Activated CD4-positive, alpha-beta memory T cell treated with anti-CD3 and anti-CD28 coated beads for 36 hours (primary cell): Measurements from ENCODE around the gene ARHGAP18. TPM values are rescaled to one million over a fixed set of nuclear protein-coding genes. Genes with fewer than 3 reads are reported as not detected.

Source experiments
- CTCF ChIA-PET: fragments of 350-600 bp; sonication (Branson Sonifier 250); formaldehyde crosslinking; loops from one replicate; lab custom pipeline; 2021; ENCODE audit warnings: antibody characterized with exemption, inconsistent platforms; lab: Charles Lee
- POLR2A ChIA-PET: fragments of 350-600 bp; sonication (Branson Sonifier 250); formaldehyde crosslinking; loops from one replicate; lab custom pipeline; 2021; ENCODE audit warnings: antibody characterized with exemption; lab: Charles Lee
- DNase-seq: peaks from one replicate; pipeline ENCODE4 v3.0.0-alpha.2; 2020
- H3K27ac Mint-ChIP-seq: one replicate; pipeline ENCODE4 v1.8.0; 2021; ENCODE audit warnings: mixed read lengths
- H3K27me3 Mint-ChIP-seq: one replicate; pipeline ENCODE4 v1.8.0; 2021; ENCODE audit warnings: mixed read lengths
- H3K36me3 Mint-ChIP-seq: one replicate; pipeline ENCODE4 v1.8.0; 2021; ENCODE audit warnings: mixed read lengths
- H3K4me1 Mint-ChIP-seq: one replicate; pipeline ENCODE4 v1.8.0; 2021; ENCODE audit warnings: low read depth, mixed read lengths
- H3K4me3 Mint-ChIP-seq: one replicate; pipeline ENCODE4 v1.8.0; 2021; ENCODE audit warnings: mild to moderate bottlenecking, mixed read lengths
- H3K9me3 Mint-ChIP-seq: one replicate; pipeline ENCODE4 v1.8.0; 2021; ENCODE audit warnings: mixed read lengths
- intact Hi-C: fragments of 100-400 bp; cut with micrococcal nuclease; formaldehyde crosslinking; loops from one replicate; pipeline ENCODE4 v1.15.1; 2023
- total RNA-seq, 2 experiments: library from RNA; stranded (reverse); gene quantifications; one replicate each; pipeline ENCODE4 v1.2.3, GENCODE V29; 2021

The ARHGAP18 gene
- total RNA-seq, 2 experiments from 2014 or later: 7.0 to 9.2 TPM

DNA sequence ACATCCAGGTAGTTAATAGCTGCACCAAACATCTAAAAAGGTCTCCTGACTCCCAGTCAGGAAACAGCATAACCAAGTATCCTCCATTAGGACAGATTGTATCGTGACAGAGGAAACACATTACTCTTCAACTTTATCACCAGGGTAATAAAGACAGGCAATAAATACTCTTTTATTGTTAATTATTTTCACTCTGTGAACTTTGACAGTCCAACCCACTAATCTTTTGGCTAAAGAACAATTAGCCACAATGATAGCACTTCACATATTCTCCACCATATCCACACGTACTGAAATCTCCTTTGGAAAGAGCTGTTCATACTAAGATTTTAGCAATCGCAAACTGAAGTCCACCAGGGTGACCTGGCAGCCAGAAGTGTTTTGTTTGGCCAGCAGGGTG is 46.4 kb downstream of the ARHGAP18 start:
- H3K27ac Mint-ChIP-seq: no peak overlapping the region
- H3K4me1 Mint-ChIP-seq: peaks cover 9% of the 10 kb centered on the region
- POLR2A ChIA-PET: no interaction called here

DNA sequence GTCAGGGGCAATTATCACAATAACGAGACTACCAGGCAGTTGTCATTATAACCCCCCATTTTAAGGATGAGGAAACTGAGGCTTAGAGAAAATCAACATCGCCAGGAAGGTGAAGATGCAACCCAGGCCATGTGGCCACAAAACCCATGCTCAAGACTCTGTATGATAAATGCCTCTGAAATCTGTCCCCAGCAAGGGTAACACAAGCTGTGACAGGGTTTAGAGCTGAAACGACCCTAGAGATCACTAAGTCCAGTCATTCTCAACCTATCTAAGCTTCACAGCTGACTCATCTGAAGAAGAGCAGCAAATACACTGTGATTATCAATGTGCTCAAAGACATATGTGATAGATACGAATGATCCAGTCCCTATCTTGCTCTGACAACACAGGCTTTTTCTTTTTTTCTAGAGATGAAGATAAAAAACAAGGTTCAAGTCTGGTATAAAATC is 47.0 kb downstream of the ARHGAP18 start:
- intact Hi-C loops: no loop called here
- no peaks in the 10 kb centered on the region for H3K36me3 Mint-ChIP-seq
- no peak overlapping the region for H3K4me3 Mint-ChIP-seq
- peaks cover 9% of the 10 kb centered on the region for H3K4me1 Mint-ChIP-seq
- DNase-seq: no peak
- H3K27ac Mint-ChIP-seq: no peak overlapping the region
- no peaks in the 10 kb centered on the region for H3K9me3 Mint-ChIP-seq
- ChIA-PET CTCF (no interaction called here), POLR2A (no interaction called here)
- H3K27me3 Mint-ChIP-seq: no peaks in the 10 kb centered on the region

More for the DNA sequence above, 46.4 kb downstream of the ARHGAP18 start:
- DNase-seq: no peak
- intact Hi-C loops: no loop called here
- H3K4me3 Mint-ChIP-seq: no peak overlapping the region
- no peaks in the 10 kb centered on the region for H3K9me3 Mint-ChIP-seq
- CTCF ChIA-PET: no interaction called here
- H3K27me3 Mint-ChIP-seq: no peaks in the 10 kb centered on the region
- no peaks in the 10 kb centered on the region for H3K36me3 Mint-ChIP-seq

DNA sequence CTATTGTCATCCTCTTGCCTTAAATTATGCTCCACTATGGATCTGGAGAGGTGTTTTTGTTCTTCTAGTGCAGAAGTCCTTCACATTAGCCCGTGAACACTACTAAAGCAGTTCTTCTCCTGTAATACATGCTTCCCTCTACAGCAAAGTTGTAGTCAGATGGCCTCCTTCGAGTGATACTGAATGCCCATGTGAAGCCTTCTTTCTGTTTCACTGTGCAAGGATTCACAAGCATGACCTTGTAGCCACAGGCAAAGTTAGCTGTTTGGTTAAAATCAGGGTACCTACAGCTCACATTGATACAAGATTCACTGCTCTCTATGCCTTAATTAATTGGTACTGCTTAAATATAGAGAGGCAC is 47.6 kb downstream of the ARHGAP18 start:
- Mint-ChIP-seq H3K27ac (no peak overlapping the region), H3K4me3 (no peak overlapping the region), H3K27me3 (no peaks in the 10 kb centered on the region), H3K36me3 (no peaks in the 10 kb centered on the region), H3K9me3 (no peaks in the 10 kb centered on the region), H3K4me1 (peaks cover 9% of the 10 kb centered on the region)
- CTCF ChIA-PET: no interaction called here
- intact Hi-C loops: no loop called here
- POLR2A ChIA-PET: interaction anchor here (1.2 kb wide), 1 partner anchor 66 kb away, joined by 3 read pairs; no protein-coding TSS in a partner anchor
- no peak for DNase-seq

DNA sequence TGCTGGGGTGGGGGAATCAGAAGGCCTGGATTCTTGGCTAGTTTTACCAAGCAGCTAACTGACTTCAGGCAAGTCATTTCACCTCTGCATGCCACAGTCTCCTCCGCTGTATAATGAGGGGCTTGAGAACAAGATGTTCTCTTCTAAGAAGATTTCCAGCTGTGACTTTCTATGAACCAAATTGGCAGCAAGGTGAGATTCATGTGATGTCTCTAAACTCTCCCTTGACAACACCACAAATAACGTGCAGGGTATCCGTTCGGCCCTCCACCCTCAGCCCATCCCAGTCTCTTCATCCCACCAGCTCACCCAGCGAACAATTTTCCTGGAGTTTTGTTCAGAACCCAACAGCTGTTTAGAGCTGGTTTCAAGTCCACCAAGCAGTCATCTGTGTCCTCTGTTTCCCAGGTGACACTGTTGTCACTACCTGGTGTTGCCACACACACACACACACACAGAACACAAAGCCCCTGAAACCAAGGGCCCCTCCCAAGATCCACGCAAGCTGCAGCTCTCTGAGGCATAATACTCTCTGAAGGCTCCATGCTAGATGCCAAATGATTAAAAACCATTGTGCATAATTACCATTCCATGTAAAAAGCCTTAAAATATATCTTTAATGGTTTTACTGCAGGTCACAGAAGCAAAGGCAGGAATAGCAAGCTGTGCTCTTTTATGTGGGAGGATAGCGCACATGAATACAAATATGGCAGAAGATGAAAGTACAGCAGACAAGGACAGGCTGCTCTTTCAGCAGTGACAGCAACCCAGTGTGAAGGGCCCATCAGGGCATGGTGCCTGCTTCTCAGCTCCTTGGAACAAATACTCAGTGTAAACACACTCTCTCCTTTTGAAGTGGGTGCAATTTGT is 48.2 kb downstream of the ARHGAP18 start:
- CTCF ChIA-PET: interaction anchor here (1.0 kb wide), 1 partner anchor 64 kb away, joined by 5 read pairs; no protein-coding TSS in a partner anchor
- no peak for DNase-seq
- H3K9me3 Mint-ChIP-seq: no peaks in the 10 kb centered on the region
- H3K27ac Mint-ChIP-seq: no peak overlapping the region
- H3K27me3 Mint-ChIP-seq: no peaks in the 10 kb centered on the region
- H3K36me3 Mint-ChIP-seq: no peaks in the 10 kb centered on the region
- intact Hi-C loops: no loop called here
- POLR2A ChIA-PET: interaction anchor here (1.2 kb wide), 1 partner anchor 65 kb away, joined by 3 read pairs; no protein-coding TSS in a partner anchor
- H3K4me3 Mint-ChIP-seq: no peak overlapping the region
- peaks cover 9% of the 10 kb centered on the region for H3K4me1 Mint-ChIP-seq

DNA sequence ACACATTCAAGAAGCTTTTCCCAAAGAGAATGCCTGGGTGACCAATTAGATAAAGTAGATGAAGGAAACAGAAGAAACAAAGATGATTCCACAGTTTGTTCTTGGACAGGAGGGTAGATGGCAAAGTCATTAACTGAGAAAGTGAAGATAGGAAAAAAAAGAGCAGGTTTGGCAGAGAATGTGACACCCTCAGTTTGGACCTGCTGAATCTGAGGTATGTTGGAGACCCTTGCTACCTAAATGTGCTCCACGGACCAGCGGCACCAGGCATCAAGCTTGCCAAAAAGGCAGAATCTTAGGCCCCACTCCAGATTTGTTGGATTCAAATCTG is 49.7 kb downstream of the ARHGAP18 start:
- Mint-ChIP-seq H3K4me3 (no peak overlapping the region), H3K27me3 (no peaks in the 10 kb centered on the region), H3K36me3 (no peaks in the 10 kb centered on the region), H3K27ac (no peak overlapping the region), H3K9me3 (no peaks in the 10 kb centered on the region), H3K4me1 (peaks cover 11% of the 10 kb centered on the region)
- CTCF ChIA-PET: no interaction called here
- intact Hi-C loops: no loop called here
- no peak for DNase-seq
- POLR2A ChIA-PET: no interaction called here

DNA sequence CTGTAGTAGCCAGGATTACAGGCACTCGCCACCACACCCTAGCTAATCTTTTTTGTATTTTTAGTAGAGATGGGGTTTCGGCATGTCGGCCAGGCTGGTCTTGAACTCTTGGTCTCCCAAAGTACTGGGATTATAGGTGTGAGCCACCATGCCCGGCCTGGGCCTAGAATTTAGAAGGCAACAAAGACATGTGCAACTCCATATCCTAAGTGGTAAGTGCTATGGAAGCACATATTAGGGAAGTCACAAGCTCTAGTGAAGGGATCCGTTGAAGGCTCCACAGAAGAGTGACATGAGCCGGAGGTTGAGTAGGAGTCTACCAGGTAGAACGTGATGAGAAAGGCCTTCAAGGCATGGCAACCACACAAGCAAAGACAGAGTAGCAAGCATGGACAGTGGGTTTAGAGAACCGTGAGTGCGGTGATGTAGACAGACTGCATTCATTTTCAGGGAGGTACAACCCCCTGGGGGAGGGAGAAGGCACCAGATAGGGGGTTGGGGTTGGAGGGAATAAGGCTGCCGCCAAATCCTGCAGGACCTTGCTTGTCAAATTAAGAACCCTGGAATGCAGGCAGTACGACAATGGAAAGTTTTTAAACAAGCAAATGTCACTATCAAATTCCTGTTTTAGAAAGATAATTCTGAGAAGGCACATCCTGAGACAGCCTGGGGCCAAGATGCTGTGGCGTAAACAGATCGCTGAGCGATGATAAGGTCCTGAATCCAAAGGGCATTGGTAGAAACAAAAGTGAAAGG is 50.2 kb downstream of the ARHGAP18 start:
- Mint-ChIP-seq H3K9me3 (no peaks in the 10 kb centered on the region), H3K27ac (no peak overlapping the region), H3K27me3 (no peaks in the 10 kb centered on the region), H3K4me3 (no peak overlapping the region), H3K36me3 (no peaks in the 10 kb centered on the region), H3K4me1 (peaks cover 12% of the 10 kb centered on the region)
- intact Hi-C loops: no loop called here
- ChIA-PET POLR2A (no interaction called here), CTCF (no interaction called here)
- DNase-seq: no peak

DNA sequence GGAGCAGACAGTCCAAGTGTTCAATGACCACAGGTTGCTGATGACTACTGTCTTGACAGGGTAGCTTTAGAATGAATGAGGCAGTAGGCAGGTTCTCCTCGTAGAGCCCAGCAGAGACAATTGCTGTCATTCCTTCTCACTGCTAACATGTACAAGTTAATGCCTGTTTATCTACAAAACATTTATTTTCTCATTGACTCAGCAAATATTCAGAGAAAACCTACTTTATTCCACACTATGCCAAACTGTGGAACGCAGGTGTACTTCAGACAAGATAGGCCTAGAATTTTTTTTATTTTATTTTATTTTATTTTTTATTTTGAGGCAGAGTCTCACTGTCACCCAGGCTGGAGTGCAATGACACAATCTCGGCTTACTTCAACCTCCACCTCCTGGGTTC is 50.8 kb downstream of the ARHGAP18 start:
- no peak for DNase-seq
- POLR2A ChIA-PET: no interaction called here
- H3K27ac Mint-ChIP-seq: no peak overlapping the region

DNA sequence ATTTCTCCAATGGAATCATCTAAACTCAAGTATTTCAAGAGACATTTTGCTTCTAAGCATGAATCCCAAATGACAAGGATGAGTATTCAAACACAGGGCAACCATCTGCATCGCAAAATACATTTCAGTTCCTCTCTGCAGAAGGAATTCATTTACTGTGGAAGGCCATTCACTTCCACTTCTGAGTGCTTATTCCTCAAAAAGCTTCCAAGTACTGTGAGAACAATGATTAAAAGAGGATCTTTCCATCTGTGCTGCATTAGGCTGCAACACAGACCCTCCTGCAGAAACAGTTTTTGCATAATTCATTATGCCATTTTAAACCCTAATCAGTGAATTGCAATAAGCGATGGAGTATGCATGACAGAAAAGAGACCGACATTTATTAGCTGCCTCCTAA is 52.5 kb downstream of the ARHGAP18 start:
- no peak overlapping the region for H3K27ac Mint-ChIP-seq
- H3K36me3 Mint-ChIP-seq: no peaks in the 10 kb centered on the region
- DNase-seq: no peak
- no peaks in the 10 kb centered on the region for H3K9me3 Mint-ChIP-seq
- H3K27me3 Mint-ChIP-seq: no peaks in the 10 kb centered on the region
- peaks cover 10% of the 10 kb centered on the region for H3K4me1 Mint-ChIP-seq
- intact Hi-C loops: no loop called here
- H3K4me3 Mint-ChIP-seq: no peak overlapping the region
- ChIA-PET CTCF (no interaction called here), POLR2A (no interaction called here)

More for the DNA sequence above, 50.8 kb downstream of the ARHGAP18 start:
- Mint-ChIP-seq H3K9me3 (no peaks in the 10 kb centered on the region), H3K36me3 (no peaks in the 10 kb centered on the region), H3K4me1 (peaks cover 12% of the 10 kb centered on the region), H3K27me3 (no peaks in the 10 kb centered on the region), H3K4me3 (no peak overlapping the region)
- intact Hi-C loops: no loop called here
- CTCF ChIA-PET: no interaction called here

DNA sequence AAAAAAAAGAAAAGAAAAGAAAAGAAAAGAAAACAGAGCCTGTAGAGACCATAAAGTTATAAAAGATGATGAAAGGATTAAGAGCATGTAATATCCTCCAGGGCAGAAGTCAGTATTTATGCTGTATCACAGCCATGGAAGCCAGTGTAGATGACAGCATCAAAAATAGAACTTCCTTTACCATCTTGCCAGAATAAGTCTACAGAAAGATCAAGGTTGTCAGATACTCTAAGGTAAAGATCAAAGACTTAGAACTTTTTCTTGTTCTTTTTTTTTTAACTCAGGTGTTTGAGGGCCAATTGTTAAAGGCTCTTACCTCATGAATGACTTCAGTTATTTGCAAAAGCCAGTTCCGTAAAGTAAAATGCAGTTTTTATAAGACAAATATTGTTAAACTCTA is 54.6 kb downstream of the ARHGAP18 start:
- no peaks in the 10 kb centered on the region for H3K9me3 Mint-ChIP-seq
- intact Hi-C loops: no loop called here
- H3K4me3 Mint-ChIP-seq: no peak overlapping the region
- no peak overlapping the region for H3K27ac Mint-ChIP-seq
- ChIA-PET POLR2A (no interaction called here), CTCF (no interaction called here)
- H3K4me1 Mint-ChIP-seq: peaks cover 8% of the 10 kb centered on the region
- DNase-seq: no peak
- H3K27me3 Mint-ChIP-seq: no peaks in the 10 kb centered on the region
- no peaks in the 10 kb centered on the region for H3K36me3 Mint-ChIP-seq

DNA sequence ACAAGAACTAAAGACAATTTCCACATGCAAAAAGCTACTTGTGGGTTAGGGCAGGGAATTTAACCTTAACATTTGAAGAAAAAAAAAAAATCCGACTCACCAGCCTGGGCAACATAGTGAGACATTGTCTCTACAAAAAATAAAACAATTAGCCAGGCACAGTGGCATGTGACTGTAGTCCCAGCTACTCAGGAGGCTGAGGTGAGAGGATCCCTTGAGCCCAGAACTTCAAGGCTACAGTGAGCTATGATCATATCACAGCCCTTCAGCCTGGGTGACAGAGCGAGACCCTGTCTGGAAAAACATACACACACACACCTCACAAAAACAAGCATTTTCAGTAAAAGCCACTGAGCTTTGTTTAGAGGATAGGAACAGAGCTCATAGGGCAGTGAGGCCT is 56.2 kb downstream of the ARHGAP18 start:
- H3K27me3 Mint-ChIP-seq: no peaks in the 10 kb centered on the region
- intact Hi-C loops: no loop called here
- peaks cover 8% of the 10 kb centered on the region for H3K4me1 Mint-ChIP-seq
- no peak for DNase-seq
- CTCF ChIA-PET: interaction anchor here (1.6 kb wide), 1 partner anchor 96 kb away, joined by 6 read pairs; no protein-coding TSS in a partner anchor
- POLR2A ChIA-PET: no interaction called here
- H3K27ac Mint-ChIP-seq: no peak overlapping the region
- H3K36me3 Mint-ChIP-seq: no peaks in the 10 kb centered on the region
- H3K4me3 Mint-ChIP-seq: no peak overlapping the region
- H3K9me3 Mint-ChIP-seq: no peaks in the 10 kb centered on the region

DNA sequence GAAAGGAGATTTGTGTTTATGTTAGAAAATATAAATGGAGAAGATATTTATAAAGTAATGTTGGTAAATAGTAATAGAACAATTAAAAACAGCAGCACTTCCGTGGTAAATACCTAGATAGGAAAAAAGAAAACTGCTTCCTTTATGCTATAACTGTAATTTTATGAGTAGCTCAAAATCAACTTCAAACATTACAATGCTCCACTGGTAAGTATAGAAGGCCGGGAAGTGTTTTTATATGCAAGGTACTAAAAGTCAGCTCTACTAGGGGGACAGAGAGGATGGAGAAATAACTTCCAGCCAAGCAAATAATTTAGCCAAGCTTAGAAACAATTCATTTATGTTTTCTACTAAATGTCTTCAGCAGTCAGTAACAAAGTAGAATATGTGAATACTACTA is 56.7 kb downstream of the ARHGAP18 start:
- Mint-ChIP-seq H3K27ac (no peak overlapping the region), H3K36me3 (no peaks in the 10 kb centered on the region), H3K27me3 (no peaks in the 10 kb centered on the region), H3K4me3 (no peak overlapping the region), H3K9me3 (no peaks in the 10 kb centered on the region), H3K4me1 (peaks cover 8% of the 10 kb centered on the region)
- DNase-seq: no peak
- intact Hi-C loops: no loop called here
- ChIA-PET CTCF (interaction anchor here (1.6 kb wide), 1 partner anchor 97 kb away, joined by 6 read pairs; no protein-coding TSS in a partner anchor), POLR2A (no interaction called here)

DNA sequence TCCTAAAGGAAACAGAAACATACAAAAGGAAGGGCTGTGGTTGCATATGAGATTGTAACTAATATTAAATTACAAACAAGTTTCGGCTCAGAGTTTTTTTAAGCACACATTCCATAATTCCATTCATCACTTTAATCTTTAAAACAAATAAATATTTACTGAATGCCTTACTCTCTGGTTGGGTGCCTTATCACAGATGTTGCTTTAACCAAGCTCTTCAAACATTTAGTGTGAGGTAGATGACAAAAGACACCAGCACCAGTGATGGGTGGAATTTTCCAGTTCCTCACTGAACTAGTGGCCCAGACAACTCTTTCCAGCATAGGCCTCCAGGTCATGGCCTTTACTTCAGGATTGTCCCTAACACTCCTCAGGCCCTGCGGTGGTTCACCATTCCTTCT is 58.7 kb downstream of the ARHGAP18 start:
- Mint-ChIP-seq H3K9me3 (no peaks in the 10 kb centered on the region), H3K4me1 (peaks cover 8% of the 10 kb centered on the region), H3K4me3 (no peak overlapping the region), H3K27ac (no peak overlapping the region), H3K27me3 (no peaks in the 10 kb centered on the region), H3K36me3 (no peaks in the 10 kb centered on the region)
- no peak for DNase-seq
- intact Hi-C loops: no loop called here
- CTCF ChIA-PET: interaction anchor here (1.0 kb wide), 1 partner anchor 100 kb away, joined by 3 read pairs; no protein-coding TSS in a partner anchor
- POLR2A ChIA-PET: no interaction called here
